ENCODE measurements around the gene DOK7. TPM values are rescaled to one million over a fixed set of nuclear protein-coding genes. Genes with fewer than 3 reads are reported as not detected.

Gene DOK7
- total RNA-seq, 1 donor, result not detected

- no peak for DNase-seq (ENCODE audit: low read depth)
These were observed 2.9 kb downstream of the DOK7 start for GRCh38 chr4:3465698-3466671.

GRCh38 chr4:3466691-3467600, 3.8 kb downstream of the DOK7 start:
- no peak for DNase-seq (ENCODE audit: low read depth)
- H3K4me3 ChIP-seq (ENCODE audit: low read depth, low read length), result no peak overlapping the region
- TF ChIP-seq CTCF (IDR thresholded peaks at IDR 0.05; ENCODE audit: insufficient read depth, low read length), result no peak

More at GRCh38 chr4:3465698-3466671, 2.9 kb downstream of the DOK7 start:
- H3K4me3 ChIP-seq (ENCODE audit: low read depth, low read length), result no peak overlapping the region
- no peak for TF ChIP-seq CTCF (IDR thresholded peaks at IDR 0.05; ENCODE audit: insufficient read depth, low read length)

GRCh38 chr4:3467601-3468031, 4.5 kb downstream of the DOK7 start:
- TF ChIP-seq CTCF (IDR thresholded peaks at IDR 0.05; ENCODE audit: insufficient read depth, low read length), result no peak
- DNase-seq (ENCODE audit: low read depth), result no peak
- H3K4me3 ChIP-seq (ENCODE audit: low read depth, low read length), result no peak overlapping the region

- TF ChIP-seq CTCF (IDR thresholded peaks at IDR 0.05; ENCODE audit: insufficient read depth, low read length), result no peak
- no peak overlapping the region for H3K4me3 ChIP-seq (ENCODE audit: low read depth, low read length)
- no peak for DNase-seq (ENCODE audit: low read depth)
These were observed 5.0 kb downstream of the DOK7 start for GRCh38 chr4:3468154-3468553.

GRCh38 chr4:3468804-3469203, 5.7 kb downstream of the DOK7 start:
- no peak for TF ChIP-seq CTCF (IDR thresholded peaks at IDR 0.05; ENCODE audit: insufficient read depth, low read length)
- no peak for DNase-seq (ENCODE audit: low read depth)
- H3K4me3 ChIP-seq (ENCODE audit: low read depth, low read length), result no peak overlapping the region

GRCh38 chr4:3469386-3470243, 6.5 kb downstream of the DOK7 start:
- no peak for TF ChIP-seq CTCF (IDR thresholded peaks at IDR 0.05; ENCODE audit: insufficient read depth, low read length)
- DNase-seq (ENCODE audit: low read depth), result no peak
- no peak overlapping the region for H3K4me3 ChIP-seq (ENCODE audit: low read depth, low read length)

All from fibroblast of the aortic adventitia (primary cell).